ENCODE data around the gene ZNF598.

- TF ChIP-seq CTCF (IDR thresholded peaks at IDR 0.05) (no peak), POLR2A (IDR thresholded peaks at IDR 0.05) (no peak)
These were observed 34.0 kb downstream of the ZNF598 start for GRCh38 chr16:1975432-1976215.

All from testis (tissue), 2 donors.